ENCODE measurements around the gene CALCOCO1. TPM values are rescaled to one million over a fixed set of nuclear protein-coding genes. Genes with fewer than 3 reads are reported as not detected.

Gene CALCOCO1
- total RNA-seq, 1 donor: 167 TPM

DNA sequence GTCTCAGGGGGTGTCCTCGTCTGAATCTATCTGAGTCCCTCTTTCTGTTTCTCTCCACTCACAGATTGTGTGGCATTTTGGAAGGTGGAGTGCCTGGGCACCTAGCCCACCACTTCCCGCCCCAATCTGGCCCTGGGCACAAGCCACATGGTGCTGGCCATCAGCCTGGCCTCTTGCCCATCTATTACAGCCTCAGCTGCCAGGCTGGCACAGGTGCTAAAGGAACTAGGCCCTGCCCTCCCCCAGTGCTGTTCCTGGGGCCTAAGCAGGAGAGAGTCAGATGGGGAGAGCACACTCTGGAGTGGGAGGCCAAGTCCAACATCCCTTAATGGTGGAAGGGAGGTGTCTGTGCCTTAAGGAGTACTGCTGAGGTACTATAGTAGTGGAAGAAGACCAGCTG lies 8.3 kb upstream of the CALCOCO1 start:
- Histone ChIP-seq H4K20me1 (ENCODE audit: insufficient read depth, low read length) (peaks cover 6% of the 10 kb centered on the region), H3K9me3 (ENCODE audit: low read depth, low read length) (no peaks in the 10 kb centered on the region), H3K36me3 (ENCODE audit: insufficient read depth, low read length) (no peaks in the 10 kb centered on the region), H3K79me2 (ENCODE audit: insufficient read depth, low read length) (no peaks in the 10 kb centered on the region), H3K4me2 (ENCODE audit: insufficient read depth, low read length) (no peak overlapping the region), H2AFZ (ENCODE audit: low read length) (no peak overlapping the region), H3K27me3 (ENCODE audit: insufficient read depth, low read length) (peaks cover 63% of the 10 kb centered on the region), H3K4me3 (ENCODE audit: insufficient read depth, low read length) (no peak overlapping the region), H3K27ac (ENCODE audit: low read depth, low read length) (no peak overlapping the region), H3K4me1 (ENCODE audit: insufficient read depth, low read length) (peaks cover 22% of the 10 kb centered on the region)
- no peak for DNase-seq (ENCODE audit: insufficient read length, low spot score, missing footprints)
- TF ChIP-seq, protein P1, sequence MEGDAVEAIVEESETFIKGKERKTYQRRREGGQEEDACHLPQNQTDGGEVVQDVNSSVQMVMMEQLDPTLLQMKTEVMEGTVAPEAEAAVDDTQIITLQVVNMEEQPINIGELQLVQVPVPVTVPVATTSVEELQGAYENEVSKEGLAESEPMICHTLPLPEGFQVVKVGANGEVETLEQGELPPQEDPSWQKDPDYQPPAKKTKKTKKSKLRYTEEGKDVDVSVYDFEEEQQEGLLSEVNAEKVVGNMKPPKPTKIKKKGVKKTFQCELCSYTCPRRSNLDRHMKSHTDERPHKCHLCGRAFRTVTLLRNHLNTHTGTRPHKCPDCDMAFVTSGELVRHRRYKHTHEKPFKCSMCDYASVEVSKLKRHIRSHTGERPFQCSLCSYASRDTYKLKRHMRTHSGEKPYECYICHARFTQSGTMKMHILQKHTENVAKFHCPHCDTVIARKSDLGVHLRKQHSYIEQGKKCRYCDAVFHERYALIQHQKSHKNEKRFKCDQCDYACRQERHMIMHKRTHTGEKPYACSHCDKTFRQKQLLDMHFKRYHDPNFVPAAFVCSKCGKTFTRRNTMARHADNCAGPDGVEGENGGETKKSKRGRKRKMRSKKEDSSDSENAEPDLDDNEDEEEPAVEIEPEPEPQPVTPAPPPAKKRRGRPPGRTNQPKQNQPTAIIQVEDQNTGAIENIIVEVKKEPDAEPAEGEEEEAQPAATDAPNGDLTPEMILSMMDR (IDR thresholded peaks at IDR 0.05; ENCODE audit: extremely low read depth, low read depth, low read length): no peak

DNA sequence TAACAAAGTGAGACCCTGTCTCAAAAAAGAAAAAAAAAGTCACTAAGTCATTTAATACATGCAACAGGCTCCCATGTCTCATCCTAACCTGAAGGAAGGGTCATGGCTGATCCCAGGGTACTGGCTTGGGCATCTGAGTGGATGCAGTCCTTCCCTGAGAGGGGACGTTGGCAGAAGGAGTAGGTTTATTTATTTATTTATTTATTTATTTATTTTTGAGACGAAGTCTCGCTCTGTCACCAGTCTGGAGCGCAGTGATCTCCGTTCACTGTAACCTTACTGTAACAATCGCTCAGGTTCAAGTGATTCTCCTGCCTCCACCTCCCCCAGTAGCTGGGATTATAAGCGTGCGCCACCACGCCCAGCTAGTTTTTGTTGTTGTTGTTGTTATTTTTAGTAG lies 7.2 kb upstream of the CALCOCO1 start:
- no peak for DNase-seq (ENCODE audit: insufficient read length, low spot score, missing footprints)
- Histone ChIP-seq H3K4me2 (ENCODE audit: insufficient read depth, low read length) (no peak overlapping the region), H3K9me3 (ENCODE audit: low read depth, low read length) (no peaks in the 10 kb centered on the region), H3K36me3 (ENCODE audit: insufficient read depth, low read length) (no peaks in the 10 kb centered on the region), H2AFZ (ENCODE audit: low read length) (no peak overlapping the region), H3K79me2 (ENCODE audit: insufficient read depth, low read length) (no peaks in the 10 kb centered on the region), H3K4me1 (ENCODE audit: insufficient read depth, low read length) (peaks cover 19% of the 10 kb centered on the region), H3K27me3 (ENCODE audit: insufficient read depth, low read length) (peaks cover 53% of the 10 kb centered on the region), H4K20me1 (ENCODE audit: insufficient read depth, low read length) (peaks cover 6% of the 10 kb centered on the region), H3K27ac (ENCODE audit: low read depth, low read length) (no peak overlapping the region), H3K4me3 (ENCODE audit: insufficient read depth, low read length) (no peak overlapping the region)
- TF ChIP-seq, protein P1 (IDR thresholded peaks at IDR 0.05; ENCODE audit: extremely low read depth, low read depth, low read length): no peak

DNA sequence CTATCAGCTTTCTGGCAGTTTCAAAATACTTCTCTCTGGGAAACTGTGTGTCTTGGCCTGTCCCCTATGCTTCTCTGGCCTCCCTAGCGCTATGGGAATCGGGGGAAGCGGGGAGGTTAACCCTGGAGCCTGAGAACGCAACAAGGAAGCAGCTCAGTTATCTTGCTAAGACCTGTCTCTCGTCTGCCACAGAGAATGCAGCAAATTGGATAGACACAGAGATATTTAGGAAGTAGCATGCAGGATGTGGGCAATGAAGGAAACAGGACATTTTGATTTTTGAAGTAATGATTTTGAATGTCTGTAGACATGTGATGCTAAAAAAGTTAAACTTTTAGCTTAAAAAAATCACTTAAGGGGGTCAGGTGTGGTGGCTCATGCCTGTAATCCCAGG lies 6.6 kb upstream of the CALCOCO1 start:
- Histone ChIP-seq H3K4me2 (ENCODE audit: insufficient read depth, low read length) (peak overlapping the region; percentile 37), H3K9me3 (ENCODE audit: low read depth, low read length) (no peaks in the 10 kb centered on the region), H3K27me3 (ENCODE audit: insufficient read depth, low read length) (peaks cover 46% of the 10 kb centered on the region), H3K4me3 (ENCODE audit: insufficient read depth, low read length) (no peak overlapping the region), H2AFZ (ENCODE audit: low read length) (no peak overlapping the region), H3K27ac (ENCODE audit: low read depth, low read length) (no peak overlapping the region), H4K20me1 (ENCODE audit: insufficient read depth, low read length) (peaks cover 4% of the 10 kb centered on the region), H3K79me2 (ENCODE audit: insufficient read depth, low read length) (no peaks in the 10 kb centered on the region), H3K36me3 (ENCODE audit: insufficient read depth, low read length) (no peaks in the 10 kb centered on the region), H3K4me1 (ENCODE audit: insufficient read depth, low read length) (peaks cover 16% of the 10 kb centered on the region)
- TF ChIP-seq, protein P1 (IDR thresholded peaks at IDR 0.05; ENCODE audit: extremely low read depth, low read depth, low read length): no peak
- DNase-seq (ENCODE audit: insufficient read length, low spot score, missing footprints): no peak

DNA sequence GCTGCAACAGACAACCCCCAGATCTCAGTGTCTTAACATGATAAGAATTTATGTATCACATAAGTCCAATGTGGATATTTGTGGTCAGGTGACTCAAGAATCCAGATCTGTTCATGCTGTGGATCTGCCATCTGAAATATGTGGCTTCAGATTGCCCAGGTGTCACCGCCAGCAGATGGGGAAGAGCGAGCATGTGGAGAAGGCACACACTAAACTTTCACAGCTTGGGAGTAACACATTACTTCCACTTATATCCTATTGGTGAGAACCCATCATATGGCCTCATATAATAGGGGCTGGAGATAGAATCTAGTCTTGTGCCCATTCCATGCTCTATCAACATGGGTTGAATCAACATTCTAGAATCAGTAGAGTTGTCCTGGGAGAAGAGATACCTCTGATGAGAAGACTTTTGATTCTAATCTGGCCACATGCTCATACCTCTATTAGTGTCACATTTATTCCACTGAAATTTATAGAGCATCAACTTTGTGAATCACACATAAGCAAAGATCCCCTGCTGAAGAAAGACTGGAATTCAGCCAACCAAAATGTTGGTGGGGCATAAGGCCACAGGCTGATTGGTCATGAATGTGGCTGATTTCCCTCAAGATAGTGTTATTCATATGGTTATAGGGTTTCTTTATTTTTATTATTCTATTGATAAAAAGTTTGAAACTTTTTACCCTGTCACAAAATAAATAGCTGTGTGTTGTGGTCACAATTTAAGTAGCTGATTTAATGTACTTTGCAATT lies 6.0 kb upstream of the CALCOCO1 start:
- Histone ChIP-seq H3K36me3 (ENCODE audit: insufficient read depth, low read length) (no peaks in the 10 kb centered on the region), H3K79me2 (ENCODE audit: insufficient read depth, low read length) (no peaks in the 10 kb centered on the region), H2AFZ (ENCODE audit: low read length) (no peak overlapping the region), H4K20me1 (ENCODE audit: insufficient read depth, low read length) (peaks cover 4% of the 10 kb centered on the region), H3K9me3 (ENCODE audit: low read depth, low read length) (no peaks in the 10 kb centered on the region), H3K27me3 (ENCODE audit: insufficient read depth, low read length) (peaks cover 41% of the 10 kb centered on the region), H3K4me2 (ENCODE audit: insufficient read depth, low read length) (peak overlapping the region; percentile 37), H3K4me1 (ENCODE audit: insufficient read depth, low read length) (peaks cover 16% of the 10 kb centered on the region), H3K27ac (ENCODE audit: low read depth, low read length) (no peak overlapping the region), H3K4me3 (ENCODE audit: insufficient read depth, low read length) (no peak overlapping the region)
- DNase-seq (ENCODE audit: insufficient read length, low spot score, missing footprints): peak; percentile 93
- TF ChIP-seq, protein P1 (IDR thresholded peaks at IDR 0.05; ENCODE audit: extremely low read depth, low read depth, low read length): no peak
